Stimulated activated CD8-positive, alpha-beta memory T cell treated with anti-CD3 and anti-CD28 coated beads, Interleukin-2, amount 100 ng/mL, for 48 hours (primary cell): ENCODE results near the gene RAB13.
"Not testable (repeated sequence)": the region's sequence is repeated elsewhere in the genome, so short reads cannot be mapped to it uniquely, and the experiment has no call there.

Experiments
- DNase-seq, 2 donors: peaks; one replicate each; pipeline ENCODE4 v3.0.0-alpha.2; 2020; ENCODE audit warnings: low read depth in 2 of 2

Gene RAB13

GRCh38 chr1:153985941-153986761 lies at the start of gene RAB13:
Gene RAB13 (minus strand): TSS chr1:153986339. CDS start chr1:153986236, 103 bp downstream.
- no peak for DNase-seq

- DNase-seq = not testable (repeated sequence)
Measured at GRCh38 chr1:154033697-154034096, 47.6 kb upstream of the RAB13 start.

GRCh38 chr1:154019940-154020339 lies 33.8 kb upstream of the RAB13 start:
- DNase-seq = no peak

- no peak for DNase-seq
Measured at GRCh38 chr1:154019269-154019668, 33.1 kb upstream of the RAB13 start.

GRCh38 chr1:154014154-154014907 lies 28.2 kb upstream of the RAB13 start:
- DNase-seq = no peak

GRCh38 chr1:154012543-154012942 lies 26.4 kb upstream of the RAB13 start:
- not testable (repeated sequence) for DNase-seq

- no peak for DNase-seq
Measured at GRCh38 chr1:154012129-154012528, 26.0 kb upstream of the RAB13 start.

GRCh38 chr1:154006136-154006535 lies 20.0 kb upstream of the RAB13 start:
- DNase-seq = no peak

GRCh38 chr1:154000420-154000819 lies 14.3 kb upstream of the RAB13 start:
- DNase-seq = no peak

GRCh38 chr1:153996882-153997281 lies 10.7 kb upstream of the RAB13 start:
- DNase-seq = not testable (repeated sequence)

- DNase-seq = no peak
Measured at GRCh38 chr1:153995640-153996039, 9.5 kb upstream of the RAB13 start.

- DNase-seq = no peak
Measured at GRCh38 chr1:153995202-153995601, 9.1 kb upstream of the RAB13 start.

GRCh38 chr1:153991806-153992205 lies 5.7 kb upstream of the RAB13 start:
- no peak for DNase-seq

GRCh38 chr1:153991151-153991630 lies 5.1 kb upstream of the RAB13 start:
- DNase-seq = no peak

GRCh38 chr1:153990468-153991150 lies 4.5 kb upstream of the RAB13 start, which contains the start of gene RPS27:
Gene RPS27 (plus strand): TSS chr1:153990762. CDS start chr1:153990797, 35 bp downstream.
- peak; percentile 64 to 67 for DNase-seq

GRCh38 chr1:153987621-153988020 lies 1.5 kb upstream of the RAB13 start:
- DNase-seq = no peak

GRCh38 chr1:153985341-153985912 lies 712 bp downstream of the RAB13 start:
- peak; percentile 38 to 43 for DNase-seq

GRCh38 chr1:153984123-153984894 lies 1.8 kb downstream of the RAB13 start:
- DNase-seq = no peak

- not testable (repeated sequence) for DNase-seq
Measured at GRCh38 chr1:153981735-153982134, 4.4 kb downstream of the RAB13 start.

GRCh38 chr1:153979091-153979490 lies 7.0 kb downstream of the RAB13 start:
- DNase-seq = not testable (repeated sequence)
